ENCODE measurements around the gene FBXL17. TPM values are rescaled to one million over a fixed set of nuclear protein-coding genes. Genes with fewer than 3 reads are reported as not detected.

Gene FBXL17
- total RNA-seq, 4 donors from 2014 or later, result 14.9 to 62.5 (median 20.6) TPM

DNA sequence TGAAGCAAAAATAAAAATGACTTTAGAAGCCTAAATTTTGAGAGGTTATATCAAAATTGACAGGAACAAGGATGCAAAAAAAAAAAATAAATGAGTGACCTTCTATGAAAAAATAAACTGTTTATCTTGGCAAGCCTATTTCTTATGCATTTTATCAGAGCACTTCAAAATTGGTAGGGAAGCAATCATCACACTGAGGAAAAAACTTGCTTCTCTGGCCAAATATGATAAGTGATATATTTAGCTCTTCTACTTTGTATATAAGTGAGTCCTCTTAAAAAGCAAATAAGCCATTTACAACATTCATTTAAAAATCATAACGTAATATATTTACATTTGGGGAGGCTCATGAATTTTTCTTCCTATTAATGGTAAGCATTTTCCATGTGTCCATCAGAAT, 287.1 kb downstream of the FBXL17 start:
- 93% methylated on average over 1 of the region's 1 CpG for WGBS
- no peak for DNase-seq (ENCODE audit: low spot score in 2 of 2)
- TF ChIP-seq POLR2A (IDR thresholded peaks at IDR 0.05) (no peak), POLR2AphosphoS5 (IDR thresholded peaks at IDR 0.05) (no peak), EP300 (IDR thresholded peaks at IDR 0.05) (no peak)
- TF ChIP-seq, protein P1, sequence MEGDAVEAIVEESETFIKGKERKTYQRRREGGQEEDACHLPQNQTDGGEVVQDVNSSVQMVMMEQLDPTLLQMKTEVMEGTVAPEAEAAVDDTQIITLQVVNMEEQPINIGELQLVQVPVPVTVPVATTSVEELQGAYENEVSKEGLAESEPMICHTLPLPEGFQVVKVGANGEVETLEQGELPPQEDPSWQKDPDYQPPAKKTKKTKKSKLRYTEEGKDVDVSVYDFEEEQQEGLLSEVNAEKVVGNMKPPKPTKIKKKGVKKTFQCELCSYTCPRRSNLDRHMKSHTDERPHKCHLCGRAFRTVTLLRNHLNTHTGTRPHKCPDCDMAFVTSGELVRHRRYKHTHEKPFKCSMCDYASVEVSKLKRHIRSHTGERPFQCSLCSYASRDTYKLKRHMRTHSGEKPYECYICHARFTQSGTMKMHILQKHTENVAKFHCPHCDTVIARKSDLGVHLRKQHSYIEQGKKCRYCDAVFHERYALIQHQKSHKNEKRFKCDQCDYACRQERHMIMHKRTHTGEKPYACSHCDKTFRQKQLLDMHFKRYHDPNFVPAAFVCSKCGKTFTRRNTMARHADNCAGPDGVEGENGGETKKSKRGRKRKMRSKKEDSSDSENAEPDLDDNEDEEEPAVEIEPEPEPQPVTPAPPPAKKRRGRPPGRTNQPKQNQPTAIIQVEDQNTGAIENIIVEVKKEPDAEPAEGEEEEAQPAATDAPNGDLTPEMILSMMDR (IDR thresholded peaks at IDR 0.05), result no peak
- H3K27me3 ChIP-seq, result no peaks in the 10 kb centered on the region
- H3K4me3 ChIP-seq, result no peak overlapping the region
- no peaks in the 10 kb centered on the region for H3K4me1 ChIP-seq
- no peaks in the 10 kb centered on the region for H3K36me3 ChIP-seq
- H3K27ac ChIP-seq, result no peak overlapping the region
- H3K9me3 ChIP-seq, result no peaks in the 10 kb centered on the region

DNA sequence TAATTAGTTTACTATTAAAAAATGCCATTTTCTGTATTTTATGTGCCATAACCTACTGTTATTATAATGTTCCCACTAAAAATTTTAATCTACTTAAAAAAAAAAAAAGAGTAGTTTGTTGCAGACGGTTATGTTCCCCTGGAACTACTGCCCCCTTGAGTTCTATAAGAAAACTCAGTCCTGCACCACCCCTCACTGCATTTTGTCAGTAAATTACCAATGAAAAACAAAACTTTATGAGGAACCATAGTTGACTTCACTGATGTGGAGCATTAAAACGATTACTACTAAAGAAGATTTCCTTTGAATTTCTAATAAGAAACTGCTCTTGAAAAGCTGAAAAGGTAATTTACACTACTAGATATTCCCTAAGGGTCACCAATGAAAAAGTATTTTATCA, 288.7 kb downstream of the FBXL17 start:
- H3K27ac ChIP-seq, result no peak overlapping the region

DNA sequence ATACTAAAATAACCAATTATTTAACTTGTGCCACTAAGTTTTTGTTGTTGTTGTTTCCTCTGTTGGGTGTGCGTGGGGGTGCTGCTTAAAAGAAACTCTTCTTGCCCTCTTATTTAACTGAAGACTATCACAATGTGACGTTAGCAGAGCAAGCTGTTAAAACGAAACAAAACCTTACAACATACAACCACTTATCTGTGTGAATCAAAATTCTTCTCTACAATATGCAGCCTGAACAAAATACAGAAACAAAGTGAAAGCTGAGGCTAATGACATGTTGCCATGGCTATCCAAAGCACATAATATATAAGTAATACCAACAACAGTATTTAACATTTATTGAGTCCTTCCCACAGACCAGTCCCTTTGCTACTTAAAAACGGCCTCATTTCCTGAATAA, 291.0 kb downstream of the FBXL17 start:
- no peaks in the 10 kb centered on the region for H3K36me3 ChIP-seq
- H3K27ac ChIP-seq, result no peak overlapping the region
- no peak for DNase-seq (ENCODE audit: low spot score in 2 of 2)
- H3K4me1 ChIP-seq, result no peaks in the 10 kb centered on the region
- no peak overlapping the region for H3K4me3 ChIP-seq
- WGBS, result 91% methylated on average over 4 of the region's 4 CpGs
- no peaks in the 10 kb centered on the region for H3K9me3 ChIP-seq
- H3K27me3 ChIP-seq, result no peaks in the 10 kb centered on the region
- TF ChIP-seq EP300 (IDR thresholded peaks at IDR 0.05) (no peak), POLR2A (IDR thresholded peaks at IDR 0.05) (no peak), POLR2AphosphoS5 (IDR thresholded peaks at IDR 0.05) (no peak)
- TF ChIP-seq, protein P1 (IDR thresholded peaks at IDR 0.05), result no peak

More for the DNA sequence above, 288.7 kb downstream of the FBXL17 start:
- H3K4me1 ChIP-seq, result no peaks in the 10 kb centered on the region
- TF ChIP-seq, protein P1 (IDR thresholded peaks at IDR 0.05), result no peak
- TF ChIP-seq EP300 (IDR thresholded peaks at IDR 0.05) (no peak), POLR2AphosphoS5 (IDR thresholded peaks at IDR 0.05) (no peak), POLR2A (IDR thresholded peaks at IDR 0.05) (no peak)
- no peak overlapping the region for H3K4me3 ChIP-seq
- 54% methylated on average over 2 of the region's 2 CpGs for WGBS
- DNase-seq (ENCODE audit: low spot score in 2 of 2), result no peak
- no peaks in the 10 kb centered on the region for H3K9me3 ChIP-seq
- no peaks in the 10 kb centered on the region for H3K27me3 ChIP-seq
- H3K36me3 ChIP-seq, result no peaks in the 10 kb centered on the region

DNA sequence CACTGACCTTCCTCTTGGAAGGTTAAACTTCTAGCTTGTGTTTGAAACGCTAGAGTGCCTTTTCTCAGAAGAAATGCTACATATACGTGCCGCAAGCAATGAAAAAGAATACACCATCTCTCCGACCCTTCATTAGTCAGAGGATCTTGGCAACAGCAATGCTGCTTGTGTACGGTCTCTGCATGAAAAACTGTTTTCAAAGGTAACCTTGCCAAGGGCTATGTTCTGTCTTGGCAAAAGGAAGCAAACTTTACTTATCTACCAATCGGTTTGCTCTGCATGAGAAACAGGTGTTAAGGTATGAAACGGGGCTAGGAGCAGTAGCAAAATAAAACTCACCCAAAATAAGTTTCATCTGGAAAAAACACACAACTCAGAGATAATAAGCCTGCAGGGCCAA, 297.8 kb downstream of the FBXL17 start:
- TF ChIP-seq POLR2AphosphoS5 (IDR thresholded peaks at IDR 0.05) (no peak), POLR2A (IDR thresholded peaks at IDR 0.05) (no peak), EP300 (IDR thresholded peaks at IDR 0.05) (no peak)
- TF ChIP-seq, protein P1 (IDR thresholded peaks at IDR 0.05), result no peak
- 45% methylated on average over 7 of the region's 7 CpGs for WGBS
- H3K4me3 ChIP-seq, result no peak overlapping the region

DNA sequence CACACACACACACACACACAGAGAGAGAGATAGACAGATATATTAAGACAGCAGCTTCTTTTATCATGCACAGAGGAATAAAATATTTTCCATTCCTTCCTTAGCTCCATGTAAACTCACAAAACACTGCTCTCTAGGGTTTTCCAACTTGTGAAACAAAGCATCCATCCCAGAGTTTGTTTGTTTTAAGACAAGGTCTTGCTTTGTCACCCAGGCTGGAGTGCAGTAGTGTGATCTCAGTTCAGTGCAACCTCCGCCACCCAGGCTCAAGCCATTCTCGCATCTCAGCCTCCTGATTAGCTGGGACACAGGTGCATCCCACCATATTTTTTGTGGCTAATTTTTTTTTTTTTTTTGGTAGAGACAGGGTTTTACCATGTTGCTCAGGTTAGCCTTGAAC, 298.7 kb downstream of the FBXL17 start:
- Histone ChIP-seq H3K27ac (no peak overlapping the region), H3K9me3 (no peaks in the 10 kb centered on the region), H3K27me3 (no peaks in the 10 kb centered on the region), H3K4me1 (peaks cover 3% of the 10 kb centered on the region), H3K36me3 (no peaks in the 10 kb centered on the region), H3K4me3 (no peak overlapping the region)
- no peak for TF ChIP-seq POLR2AphosphoS5 (IDR thresholded peaks at IDR 0.05)
- no peak for TF ChIP-seq POLR2A (IDR thresholded peaks at IDR 0.05)
- DNase-seq (ENCODE audit: low spot score in 2 of 2), result no peak
- WGBS, result 98% methylated on average over 2 of the region's 2 CpGs

More for the DNA sequence above, 297.8 kb downstream of the FBXL17 start:
- Histone ChIP-seq H3K36me3 (no peaks in the 10 kb centered on the region), H3K4me1 (peaks cover 3% of the 10 kb centered on the region), H3K27ac (no peak overlapping the region), H3K27me3 (no peaks in the 10 kb centered on the region), H3K9me3 (no peaks in the 10 kb centered on the region)
- no peak for DNase-seq (ENCODE audit: low spot score in 2 of 2)

DNA sequence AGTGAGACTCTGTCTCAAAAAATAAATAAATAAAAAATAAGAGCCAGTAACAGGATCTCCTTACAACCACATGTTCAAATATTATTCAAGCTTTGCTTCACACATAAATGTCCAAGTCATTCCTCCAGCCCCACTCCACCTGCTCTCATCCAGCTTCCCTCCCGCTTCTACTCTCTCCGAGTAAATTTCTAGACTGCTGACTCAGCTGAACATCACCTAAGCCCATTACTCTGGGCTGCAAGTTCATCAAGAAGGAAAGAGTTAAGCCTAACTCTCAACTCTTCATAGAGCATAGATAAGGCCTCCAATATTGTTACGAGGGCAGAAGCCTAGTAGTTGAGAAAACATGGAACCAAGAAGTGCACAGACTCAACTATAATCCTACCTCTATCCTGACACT, 300.2 kb downstream of the FBXL17 start:
- Histone ChIP-seq H3K9me3 (no peaks in the 10 kb centered on the region), H3K4me1 (peaks cover 3% of the 10 kb centered on the region), H3K27ac (no peak overlapping the region), H3K27me3 (no peaks in the 10 kb centered on the region), H3K36me3 (no peaks in the 10 kb centered on the region), H3K4me3 (no peak overlapping the region)
- DNase-seq (ENCODE audit: low spot score in 2 of 2), result no peak
- 92% methylated on average over 3 of the region's 3 CpGs for WGBS
- TF ChIP-seq EP300 (IDR thresholded peaks at IDR 0.05) (no peak), POLR2A (IDR thresholded peaks at IDR 0.05) (no peak), POLR2AphosphoS5 (IDR thresholded peaks at IDR 0.05) (no peak)
- TF ChIP-seq, protein P1 (IDR thresholded peaks at IDR 0.05), result no peak
